Measurements from ENCODE around the gene HIGD1C.

DNA sequence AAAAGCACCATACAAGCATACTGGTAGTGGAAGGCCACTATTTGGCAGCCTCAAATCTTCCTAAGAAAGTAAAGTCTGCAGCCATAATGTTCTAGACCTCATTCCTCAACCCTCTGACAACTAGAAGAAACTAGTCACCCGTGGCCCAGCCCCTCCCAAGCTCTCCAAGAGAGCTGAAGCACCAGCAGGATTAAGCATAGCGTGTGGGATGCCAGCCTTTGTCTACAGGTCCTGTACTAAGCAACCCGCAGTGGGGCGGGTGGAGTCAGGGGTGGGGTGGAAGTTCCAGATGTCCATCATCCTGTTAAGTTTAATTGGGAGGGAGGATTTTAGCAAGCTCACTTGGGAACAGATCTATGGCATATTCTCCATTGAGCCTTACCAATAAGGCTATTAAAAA, 59.6 kb downstream of the HIGD1C start:
- TF ChIP-seq, protein P1, sequence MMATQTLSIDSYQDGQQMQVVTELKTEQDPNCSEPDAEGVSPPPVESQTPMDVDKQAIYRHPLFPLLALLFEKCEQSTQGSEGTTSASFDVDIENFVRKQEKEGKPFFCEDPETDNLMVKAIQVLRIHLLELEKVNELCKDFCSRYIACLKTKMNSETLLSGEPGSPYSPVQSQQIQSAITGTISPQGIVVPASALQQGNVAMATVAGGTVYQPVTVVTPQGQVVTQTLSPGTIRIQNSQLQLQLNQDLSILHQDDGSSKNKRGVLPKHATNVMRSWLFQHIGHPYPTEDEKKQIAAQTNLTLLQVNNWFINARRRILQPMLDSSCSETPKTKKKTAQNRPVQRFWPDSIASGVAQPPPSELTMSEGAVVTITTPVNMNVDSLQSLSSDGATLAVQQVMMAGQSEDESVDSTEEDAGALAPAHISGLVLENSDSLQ (IDR thresholded peaks at IDR 0.05) = no peak
- TF ChIP-seq FOXM1 (IDR thresholded peaks at IDR 0.05; ENCODE audit: borderline replicate concordance) (no peak), SUZ12 (IDR thresholded peaks at IDR 0.05) (no peak), NFRKB (IDR thresholded peaks at IDR 0.05) (no peak), ARNT (IDR thresholded peaks at IDR 0.05) (no peak)
